Measurements from ENCODE around the gene PIM3. TPM values are rescaled to one million over a fixed set of nuclear protein-coding genes. Genes with fewer than 3 reads are reported as not detected.

The PIM3 gene
- total and polyA plus RNA-seq, 2 of the 8 experiments (the other 6 are each of a cell fraction or from before 2014, with no cell fraction given) = 22.6 to 30.0 TPM

DNA sequence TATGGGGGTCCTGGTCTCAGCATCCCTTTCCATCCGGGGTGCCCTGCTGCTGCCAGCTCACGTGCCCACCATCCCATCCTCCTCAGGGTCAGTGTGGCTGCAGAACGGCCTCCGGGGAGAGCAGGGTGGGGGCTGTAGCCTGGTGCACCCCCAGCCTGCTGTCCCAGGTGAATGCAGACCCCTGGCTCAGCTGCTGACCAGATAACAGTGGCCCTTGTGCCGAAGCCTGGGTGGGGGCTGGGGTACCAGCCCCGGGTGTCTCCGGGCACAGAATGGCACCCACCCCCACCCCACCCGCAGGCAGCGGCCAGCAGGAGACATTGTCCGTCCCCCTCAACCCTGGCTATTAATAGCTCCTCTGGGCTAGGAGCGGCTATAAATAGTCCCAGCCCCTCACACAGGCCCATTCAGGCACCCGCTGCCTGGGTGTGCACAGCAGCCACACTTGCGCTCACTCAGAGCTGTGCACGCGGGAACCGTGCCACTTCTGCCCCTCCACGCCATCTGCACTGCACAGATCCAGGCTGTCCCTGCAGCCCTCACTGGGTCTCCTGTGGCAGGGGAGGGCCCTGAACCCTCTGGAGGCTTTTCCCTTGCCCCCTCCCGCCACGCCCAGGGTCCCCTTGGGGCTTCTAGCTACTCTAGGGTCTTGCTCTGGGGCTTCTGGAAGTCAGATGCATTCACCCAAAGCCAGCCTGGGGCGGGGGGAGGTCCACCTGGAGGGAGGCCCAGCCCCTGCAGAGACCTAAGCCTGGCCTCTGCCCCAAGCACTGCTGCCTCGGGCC lies 23.4 kb upstream of the PIM3 start:
- CTCF ChIA-PET (ENCODE audit: partially characterized antibody) = interaction anchor here (0.6 to 1.7 kb wide), 6 partner anchors 30 to 116 kb away, joined by 3 to 5 read pairs (median 3); no protein-coding TSS in a partner anchor
- peaks cover 0 to 3% of the 10 kb centered on the region in 2 experiments for H4K20me1 ChIP-seq (replicated peaks in 1 of 2; ENCODE audit: control insufficient read depth in 1 of 2, insufficient read depth in 2 of 2, low read length in 2 of 2)
- no peak overlapping the region for H2BK120ac ChIP-seq (replicated peaks; ENCODE audit: low read depth, low read length)
- TF ChIP-seq SP1 (IDR thresholded peaks at IDR 0.05; ENCODE audit: low read depth, low read length) (no peak), CTBP2 (IDR thresholded peaks at IDR 0.05; ENCODE audit: borderline replicate concordance, insufficient read depth, insufficient read length, low read length) (no peak), SUZ12 (IDR thresholded peaks at IDR 0.05; ENCODE audit: low read length) (no peak), YY1 (IDR thresholded peaks at IDR 0.05; ENCODE audit: low read depth, low read length) (no peak)
- TF ChIP-seq, protein P1, sequence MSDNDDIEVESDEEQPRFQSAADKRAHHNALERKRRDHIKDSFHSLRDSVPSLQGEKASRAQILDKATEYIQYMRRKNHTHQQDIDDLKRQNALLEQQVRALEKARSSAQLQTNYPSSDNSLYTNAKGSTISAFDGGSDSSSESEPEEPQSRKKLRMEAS (IDR thresholded peaks at IDR 0.05) = no peak

More for the DNA sequence above, 23.4 kb upstream of the PIM3 start:
- Histone ChIP-seq H3K4ac (replicated peaks; ENCODE audit: insufficient read length, low read depth, low read length) (no peak overlapping the region), H3K23ac (ENCODE audit: insufficient read length) (no peak overlapping the region), H2AK5ac (ENCODE audit: low read depth, low read length) (0 out of 2 replicates have a peak overlapping the region, but pooled peaks have one; percentile 53), H3K4me3 (ENCODE audit: extremely low read depth in 1 of 4, insufficient read depth in 2 of 4, low read depth in 3 of 4, low read length in 4 of 4) (no peak overlapping the region; a peak in 1 of 8 replicates), H3K9me3 (ENCODE audit: insufficient read depth in 2 of 2, low read depth in 1 of 2, low read length in 1 of 2) (no peaks in the 10 kb centered on the region), H2BK5ac (ENCODE audit: low read depth, low read length) (no peak overlapping the region), H2BK15ac (ENCODE audit: low read length) (peak overlapping the region; percentile 72; the same call in 1 of the 2 replicates), H3K79me1 (ENCODE audit: low read depth, low read length) (no peaks in the 10 kb centered on the region), H4K8ac (ENCODE audit: extremely low read depth, insufficient read depth, low read length) (peak overlapping the region; percentile 38; the same call in 1 of the 2 replicates), H3K27ac (ENCODE audit: low read depth, low read length) (no peak overlapping the region), H4K91ac (replicated peaks; ENCODE audit: insufficient read length, low read length) (peak overlapping the region; percentile 46), H2BK20ac (ENCODE audit: low read length) (no peak overlapping the region; the same call in 1 of the 2 replicates), H3K4me2 (ENCODE audit: insufficient read depth in 1 of 2, low read depth in 2 of 2, low read length in 2 of 2) (peak overlapping the region; percentile 46 to 69; a peak in 1 of 4 replicates), H3K79me2 (ENCODE audit: control insufficient read depth in 1 of 2, insufficient read depth in 2 of 2, low read length in 2 of 2) (no peaks in the 10 kb centered on the region), H3K27me3 (replicated peaks in 1 of 4; ENCODE audit: control insufficient read depth in 3 of 4, extremely low read depth in 1 of 4, insufficient read depth in 3 of 4, low read length in 3 of 4) (no peaks in the 10 kb centered on the region; a peak in 1 of 7 replicates), H3K36me3 (ENCODE audit: control insufficient read depth in 2 of 4, insufficient read depth in 4 of 4, low read length in 3 of 4) (no peaks in the 10 kb centered on the region), H3K9ac (replicated peaks in 1 of 4; ENCODE audit: extremely low read depth in 1 of 4, low read depth in 3 of 4, low read length in 3 of 4) (no peak overlapping the region), H2AFZ (ENCODE audit: low read length) (no peak overlapping the region), H4K5ac (ENCODE audit: insufficient read length, low read depth, low read length) (no peak overlapping the region), H3K18ac (ENCODE audit: extremely low read depth, low read length) (peak overlapping the region; percentile 48; the same call in 1 of the 2 replicates), H3K4me1 (replicated peaks in 1 of 4; ENCODE audit: control insufficient read depth in 3 of 4, insufficient read depth in 4 of 4, low read length in 3 of 4) (peaks cover 5 to 21% (median 10%) of the 10 kb centered on the region in 4 experiments), H3K14ac (ENCODE audit: insufficient read length) (no peak overlapping the region), H2BK12ac (ENCODE audit: low read depth, low read length) (peak overlapping the region; percentile 75; the same call in 1 of the 2 replicates), H3K56ac (replicated peaks; ENCODE audit: insufficient read length, low read depth, low read length) (no peak overlapping the region), H3K23me2 (ENCODE audit: low read depth, low read length) (peaks cover 8% of the 10 kb centered on the region; the same call in 1 of the 2 replicates)
- DNase-seq (ENCODE audit: low read depth in 1 of 2, low spot score in 2 of 2) = no peak
- no peak for FAIRE-seq
- POLR2A ChIA-PET (ENCODE audit: partially characterized antibody) = interaction anchor here (0.7 to 2.2 kb wide), 5 partner anchors 9 to 315 kb away, joined by 3 to 8 read pairs (median 3); partner anchors contain the start of gene PIM3
- 90% methylated on average over 21 of the region's 21 CpGs; no CpG with 5 or more reads in 1 of the 2 experiments for WGBS, 2 experiments (ENCODE audit: extremely low coverage in 1 of 2, insufficient coverage in 1 of 2, insufficient read length in 1 of 2, insufficient replicate concordance in 2 of 2, low coverage in 1 of 2, low lambda C conversion rate in 2 of 2, missing lambda C conversion rate in 1 of 2)

Measured in H1 (cell line).